ENCODE measurements around the gene IGIP.

The IGIP gene

GRCh38 chr5:140125637-140126036, at the start of gene IGIP:
TSS of gene IGIP (plus strand) at chr5:140125937. CDS start at chr5:140128477, 2,540 bp downstream.
- DNase-seq: no peak

- DNase-seq: no peak
Measured at GRCh38 chr5:140076142-140076541, 49.6 kb upstream of the IGIP start.

GRCh38 chr5:140076788-140077187, 48.9 kb upstream of the IGIP start:
- DNase-seq: no peak

GRCh38 chr5:140083120-140083519, 42.6 kb upstream of the IGIP start:
- DNase-seq: no peak

- no peak for DNase-seq
Measured at GRCh38 chr5:140083650-140084049, 42.1 kb upstream of the IGIP start.

- peak; percentile 9 to 30 for DNase-seq
Measured at GRCh38 chr5:140084541-140084940, 41.2 kb upstream of the IGIP start.

GRCh38 chr5:140090251-140090650, 35.5 kb upstream of the IGIP start:
- DNase-seq: no peak

- no peak for DNase-seq
Measured at GRCh38 chr5:140093179-140093578, 32.6 kb upstream of the IGIP start.

GRCh38 chr5:140093866-140094265, 31.9 kb upstream of the IGIP start:
- DNase-seq: no peak

- no peak for DNase-seq
Measured at GRCh38 chr5:140094889-140095288, 30.8 kb upstream of the IGIP start.

GRCh38 chr5:140101179-140101578, 24.6 kb upstream of the IGIP start:
- no peak for DNase-seq

- DNase-seq: no peak
Measured at GRCh38 chr5:140103154-140103553, 22.6 kb upstream of the IGIP start.

- DNase-seq: no peak
Measured at GRCh38 chr5:140104100-140104499, 21.6 kb upstream of the IGIP start.

GRCh38 chr5:140106101-140106500, 19.6 kb upstream of the IGIP start:
- DNase-seq: no peak

- DNase-seq: no peak
Measured at GRCh38 chr5:140106805-140107311, 18.9 kb upstream of the IGIP start.

- peak; percentile 85 to 91 for DNase-seq
Measured at GRCh38 chr5:140107312-140108092, 18.2 kb upstream of the IGIP start.

GRCh38 chr5:140108093-140109017, 17.4 kb upstream of the IGIP start:
- peak in 1 of 2 donors; percentile 36 for DNase-seq

- peak in 1 of 2 donors; percentile 21 for DNase-seq
Measured at GRCh38 chr5:140109018-140109758, 16.5 kb upstream of the IGIP start.

- DNase-seq: no peak
Measured at GRCh38 chr5:140109759-140110645, 15.7 kb upstream of the IGIP start.

- no peak for DNase-seq
Measured at GRCh38 chr5:140110646-140110957, 15.1 kb upstream of the IGIP start.

- no peak for DNase-seq
Measured at GRCh38 chr5:140111011-140111858, 14.5 kb upstream of the IGIP start.

Measured in hippocampal formation (tissue), 2 donors.